SK-N-MC (cell line): ENCODE measurements around the gene IFI30.

ENCODE experiments used
- DNase-seq: peaks from one replicate; pipeline ENCODE4 v3.0.0-alpha.2; 2011; ENCODE audit warnings: low read depth, low spot score
- H3K27ac ChIP-seq: fragments of 200-600 bp; sonication (generic); 2 replicates; pipeline ENCODE4 v1.5.1; 2016; ENCODE audit warnings: mixed run types
- H3K36me3 ChIP-seq: fragments of 200-600 bp; sonication (generic); 2 replicates; pipeline ENCODE4 v1.6.1; 2017; ENCODE audit warnings: antibody characterized with exemption, low read length, mixed read lengths; ENCODE audit not compliant: insufficient read depth
- H3K4me3 ChIP-seq: fragments of 200-600 bp; sonication (generic); 2 replicates; pipeline ENCODE4 v1.5.1; 2016
- H3K9ac ChIP-seq: fragments of 200-600 bp; sonication (generic); 2 replicates; pipeline ENCODE4 v1.8.0; 2017; ENCODE audit warnings: mixed run types, mixed read lengths; ENCODE audit not compliant: insufficient read length
- H3K9me3 ChIP-seq: fragments of 200-600 bp; sonication (generic); 2 replicates; pipeline ENCODE4 v1.6.1; 2017; ENCODE audit warnings: low read depth, mild to moderate bottlenecking, antibody characterized with exemption, low read length, moderate library complexity, mixed read lengths
- EZH2 ChIP-seq: fragments of 200-600 bp; sonication (generic); IDR thresholded peaks from one replicate; pipeline ENCODE4 v1.6.1; 2017; ENCODE audit warnings: antibody characterized with exemption
- FOXP2 ChIP-seq: optimal IDR thresholded peaks from 2 replicates; pipeline ENCODE3; 2011; ENCODE audit warnings: mild to moderate bottlenecking, moderate library complexity; ENCODE audit not compliant: insufficient read depth; ENCODE audit errors: extremely low read length, control extremely low read depth
- POLR2AphosphoS5 ChIP-seq: IDR thresholded peaks from 2 replicates; pipeline ENCODE4 v1.6.1; 2012; ENCODE audit warnings: mild to moderate bottlenecking, low read depth, low read length, borderline replicate concordance

IFI30 gene

DNA sequence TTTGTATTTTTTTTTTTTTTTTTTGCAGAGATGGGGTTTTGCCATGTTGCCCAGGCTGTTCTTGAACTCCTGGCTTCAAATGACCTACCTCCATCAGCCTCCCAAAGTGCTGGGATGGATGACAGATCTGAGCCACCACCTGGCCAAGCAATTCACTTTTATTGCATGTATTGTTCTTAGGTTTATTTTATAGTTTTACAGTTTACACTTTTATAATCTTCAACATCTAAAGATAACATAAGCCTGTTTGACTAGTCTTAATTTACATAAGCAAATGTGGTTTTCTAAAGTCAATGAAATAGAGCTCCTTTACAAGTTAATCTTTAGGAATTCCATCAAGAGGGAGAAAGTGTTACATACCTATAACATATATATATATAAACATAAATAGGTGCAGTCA is 9.9 kb downstream of the IFI30 start:
- Histone ChIP-seq H3K4me3 (no peak overlapping the region), H3K27ac (no peak overlapping the region), H3K9me3 (no peaks in the 10 kb centered on the region), H3K9ac (no peak overlapping the region), H3K36me3 (no peaks in the 10 kb centered on the region)
- TF ChIP-seq POLR2AphosphoS5, result no peak
- DNase-seq, result no peak

DNA sequence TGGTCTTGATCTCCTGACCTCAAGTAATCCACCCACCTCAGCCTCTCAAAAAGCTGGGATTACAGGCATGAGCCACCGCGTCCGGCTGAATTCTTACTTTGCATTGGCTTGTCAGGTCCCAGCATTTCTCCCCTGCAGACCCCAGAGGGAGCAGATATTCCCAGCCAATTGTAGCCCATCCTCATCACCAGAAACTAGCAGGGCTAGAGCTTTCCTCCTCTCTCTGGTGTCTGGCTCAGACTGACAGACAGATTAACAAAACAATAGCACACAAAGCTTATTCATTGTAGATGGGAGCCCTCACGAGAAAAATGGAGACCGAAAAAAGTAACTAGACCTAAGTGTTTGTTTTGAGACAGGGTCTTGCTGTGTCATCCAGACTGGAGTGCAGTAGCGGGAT is 11.9 kb downstream of the IFI30 start:
- no peak overlapping the region for H3K27ac ChIP-seq
- no peak for TF ChIP-seq POLR2AphosphoS5
- TF ChIP-seq FOXP2, result no peak
- no peak for TF ChIP-seq EZH2
- H3K9me3 ChIP-seq, result no peaks in the 10 kb centered on the region
- no peak overlapping the region for H3K4me3 ChIP-seq
- no peak overlapping the region for H3K9ac ChIP-seq
- no peak for DNase-seq
- no peaks in the 10 kb centered on the region for H3K36me3 ChIP-seq

DNA sequence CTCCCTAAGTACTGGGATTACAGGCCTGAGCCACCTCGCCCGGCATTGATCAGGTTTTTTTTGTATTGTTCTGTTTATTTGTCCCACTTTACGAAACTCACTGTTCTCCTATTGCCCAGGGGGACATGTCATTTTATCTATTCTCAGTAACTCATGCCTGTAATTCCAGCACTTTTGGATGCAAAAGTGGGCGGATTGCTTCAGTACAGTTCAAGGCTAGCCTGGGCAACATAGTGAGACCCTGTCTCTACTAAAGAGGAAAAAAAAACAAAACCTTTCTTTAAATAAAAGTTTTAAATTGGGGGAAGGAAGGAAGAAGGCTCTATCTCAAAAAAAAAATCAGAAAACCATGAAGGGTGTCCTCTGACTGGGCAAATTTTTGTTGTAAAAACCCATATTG is 16.7 kb downstream of the IFI30 start:
- no peak for TF ChIP-seq FOXP2
- no peak for TF ChIP-seq EZH2
- no peak for TF ChIP-seq POLR2AphosphoS5
- Histone ChIP-seq H3K36me3 (no peaks in the 10 kb centered on the region), H3K27ac (no peak overlapping the region), H3K4me3 (no peak overlapping the region), H3K9me3 (no peaks in the 10 kb centered on the region), H3K9ac (no peak overlapping the region)
- DNase-seq, result no peak

DNA sequence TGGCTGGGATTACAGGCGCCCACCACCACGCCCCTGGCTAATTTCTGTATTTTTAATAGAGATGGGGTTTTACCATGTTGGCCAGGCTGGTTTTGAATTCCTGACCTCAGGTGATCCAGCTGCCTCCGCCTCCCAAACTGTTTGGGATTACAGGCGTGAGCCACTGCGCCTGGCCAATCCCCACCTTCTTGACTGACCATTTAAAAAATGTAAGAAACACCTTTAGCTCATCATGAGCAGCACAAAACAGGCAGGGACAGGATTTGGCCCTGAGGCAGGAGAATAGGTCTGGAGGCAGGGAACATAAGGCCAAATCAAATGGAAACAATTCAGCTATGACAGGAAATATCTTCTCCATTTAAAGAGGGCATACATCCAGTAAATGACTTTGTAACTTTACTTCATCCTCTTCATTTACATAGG is 18.0 kb downstream of the IFI30 start:
- Histone ChIP-seq H3K4me3 (peak overlapping the region; percentile 90), H3K9me3 (no peaks in the 10 kb centered on the region), H3K9ac (no peak overlapping the region), H3K36me3 (no peaks in the 10 kb centered on the region; the same call in 1 of the 2 replicates), H3K27ac (peak overlapping the region; percentile 78)
- TF ChIP-seq POLR2AphosphoS5, result no peak
- TF ChIP-seq EZH2, result no peak
- no peak for TF ChIP-seq FOXP2
- DNase-seq, result no peak

DNA sequence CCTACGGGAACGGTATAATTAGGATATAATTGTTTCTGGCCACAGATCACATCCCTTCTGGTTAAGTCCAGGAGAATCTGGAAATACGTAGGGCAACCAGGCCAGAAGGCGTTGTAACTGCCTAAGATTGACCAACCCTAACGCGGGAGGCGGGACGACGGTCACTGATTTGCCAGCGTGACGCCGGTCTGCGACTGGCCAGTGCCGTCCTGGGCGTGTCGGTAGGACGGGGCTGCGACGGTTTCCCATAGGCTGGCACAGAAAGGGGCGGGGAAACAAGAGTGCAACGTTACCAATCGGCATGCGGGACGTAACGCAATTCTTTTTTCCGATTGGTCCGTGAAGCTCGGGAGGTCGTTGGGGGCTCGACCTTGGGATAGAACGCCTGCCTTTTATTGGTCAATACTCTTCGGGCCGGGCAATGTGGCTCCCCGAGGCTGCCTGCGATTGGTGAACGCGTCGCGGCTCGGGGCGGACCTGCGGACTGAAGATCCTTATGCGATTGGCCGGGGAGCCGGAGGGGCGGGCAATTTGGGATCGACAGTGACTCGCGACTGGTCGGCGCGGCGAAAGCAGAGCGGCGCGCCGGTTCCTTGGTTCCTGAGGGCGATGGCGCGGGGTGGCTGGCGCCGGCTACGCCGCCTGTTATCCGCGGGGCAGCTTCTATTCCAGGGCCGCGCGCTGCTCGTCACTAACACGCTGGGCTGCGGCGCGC is 19.2 kb downstream of the IFI30 start, which contains the start of gene MPV17L2:
TSS of gene MPV17L2 (plus strand) at position 546 of the 715 bp plus-strand sequence. CDS start at position 610, 64 bp downstream.
- DNase-seq, result peak; percentile 99
- Histone ChIP-seq H3K4me3 (peak within 1 kb of the TSS; percentile 93), H3K9ac (peak within 1 kb of the TSS; percentile 82), H3K27ac (peak within 1 kb of the TSS; percentile 78), H3K9me3 (no peaks in the 10 kb centered on the region), H3K36me3 (peaks cover under 1% of the 10 kb centered on the region; the same call in 1 of the 2 replicates)
- TF ChIP-seq POLR2AphosphoS5 (peak; percentile 58), FOXP2 (no peak)

DNA sequence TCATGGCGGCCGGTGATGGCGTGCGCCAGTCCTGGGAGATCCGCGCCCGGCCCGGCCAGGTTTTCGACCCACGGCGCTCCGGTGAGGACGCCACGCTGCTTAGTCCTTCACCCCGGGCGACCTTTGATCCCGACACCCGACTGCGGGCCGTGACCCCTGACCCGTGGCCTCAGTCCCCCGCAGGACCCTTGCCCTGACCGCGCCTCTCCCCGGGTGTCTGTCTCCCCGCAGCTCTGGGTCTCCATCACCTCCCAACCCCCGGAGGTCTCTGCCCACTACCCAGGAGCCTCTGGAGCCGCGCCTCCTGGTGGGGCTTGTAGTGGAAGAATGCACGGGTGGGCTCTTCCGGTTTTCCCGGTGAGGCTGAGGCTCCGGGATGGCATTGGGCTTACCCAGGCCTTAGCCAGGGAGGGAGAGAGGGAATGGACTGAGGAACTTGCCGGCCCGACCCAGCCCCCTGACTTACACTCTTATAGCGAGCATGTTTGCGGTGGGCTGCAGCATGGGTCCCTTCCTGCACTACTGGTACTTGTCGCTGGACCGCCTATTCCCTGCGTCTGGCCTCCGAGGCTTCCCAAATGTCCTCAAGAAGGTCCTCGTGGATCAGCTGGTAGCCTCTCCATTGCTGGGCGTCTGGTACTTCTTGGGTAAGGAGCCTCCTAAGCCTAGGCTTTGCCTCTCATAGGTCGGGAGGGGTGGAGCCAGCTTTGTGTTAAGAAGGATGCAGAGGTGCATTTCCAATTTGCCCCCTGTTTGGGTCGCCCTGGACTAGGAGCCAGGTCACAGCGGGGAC is 20.0 kb downstream of the IFI30 start:
- H3K9me3 ChIP-seq, result no peaks in the 10 kb centered on the region
- no peak overlapping the region for H3K27ac ChIP-seq
- peaks cover 8% of the 10 kb centered on the region; the same call in 1 of the 2 replicates for H3K36me3 ChIP-seq
- H3K4me3 ChIP-seq, result peak overlapping the region; percentile 93
- DNase-seq, result no peak
- peak overlapping the region; percentile 69 for H3K9ac ChIP-seq
- TF ChIP-seq FOXP2, result no peak
- TF ChIP-seq POLR2AphosphoS5, result no peak
- TF ChIP-seq EZH2, result no peak

DNA sequence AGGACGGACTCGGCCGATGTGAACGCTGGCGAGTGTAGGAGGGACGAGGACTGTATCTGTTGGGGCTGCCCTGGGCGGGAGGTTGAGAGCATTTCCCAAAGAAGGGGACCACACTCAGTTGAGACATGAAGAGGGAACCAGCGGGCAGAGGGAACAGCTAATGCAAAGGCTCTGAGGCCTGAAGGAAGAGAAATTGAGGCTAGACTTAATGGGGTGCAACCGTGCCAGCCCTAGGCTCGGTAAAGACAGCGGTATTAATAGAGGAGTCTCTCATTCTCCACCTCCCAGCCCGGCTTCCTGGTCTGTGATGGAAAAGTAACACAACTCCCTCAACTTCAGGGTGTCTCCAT is 20.5 kb downstream of the IFI30 start:
- Histone ChIP-seq H3K9me3 (no peaks in the 10 kb centered on the region), H3K4me3 (peak overlapping the region; percentile 93), H3K27ac (no peak overlapping the region), H3K9ac (no peak overlapping the region), H3K36me3 (peaks cover 11% of the 10 kb centered on the region; the same call in 1 of the 2 replicates)
- TF ChIP-seq FOXP2, result no peak
- TF ChIP-seq EZH2, result no peak
- DNase-seq, result no peak

DNA sequence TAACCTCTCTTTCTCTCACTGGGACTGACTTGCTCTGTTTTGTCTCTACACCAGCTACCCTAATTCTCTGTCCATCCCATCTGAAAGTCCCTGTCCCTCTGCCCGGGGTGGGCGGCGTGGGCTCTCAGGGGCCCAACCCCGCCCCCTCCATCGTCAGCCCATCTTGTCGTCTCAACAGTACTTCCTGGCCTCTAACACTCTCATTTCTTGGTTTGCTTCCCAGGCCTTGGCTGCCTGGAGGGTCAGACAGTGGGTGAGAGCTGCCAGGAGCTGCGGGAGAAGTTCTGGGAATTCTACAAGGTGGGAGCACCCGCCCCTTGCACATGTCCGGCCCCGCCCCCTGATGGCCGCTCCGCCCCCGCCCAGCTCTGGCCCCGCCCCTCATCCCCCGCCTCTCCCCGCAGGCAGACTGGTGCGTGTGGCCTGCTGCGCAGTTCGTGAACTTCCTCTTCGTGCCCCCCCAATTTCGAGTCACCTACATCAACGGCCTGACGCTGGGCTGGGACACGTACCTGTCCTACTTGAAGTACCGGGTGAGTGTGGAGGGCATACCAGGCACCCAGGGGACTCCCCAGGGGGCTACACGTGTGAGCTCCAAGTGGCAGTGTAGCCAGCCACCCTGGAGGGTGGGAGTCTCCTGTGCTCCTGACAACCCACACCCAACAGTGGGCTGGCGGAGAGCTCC is 21.1 kb downstream of the IFI30 start:
- peaks cover 11% of the 10 kb centered on the region; the same call in 1 of the 2 replicates for H3K36me3 ChIP-seq
- H3K4me3 ChIP-seq, result peak overlapping the region; percentile 93
- H3K9me3 ChIP-seq, result no peaks in the 10 kb centered on the region
- H3K27ac ChIP-seq, result no peak overlapping the region
- TF ChIP-seq FOXP2 (no peak), EZH2 (no peak), POLR2AphosphoS5 (no peak)
- no peak for DNase-seq
- H3K9ac ChIP-seq, result no peak overlapping the region
